ENCODE data around the gene SLC30A7.
"Not testable (repeated sequence)": the region's sequence is repeated elsewhere in the genome, so short reads cannot be mapped to it uniquely, and the experiment has no call there.

SLC30A7 gene

DNA sequence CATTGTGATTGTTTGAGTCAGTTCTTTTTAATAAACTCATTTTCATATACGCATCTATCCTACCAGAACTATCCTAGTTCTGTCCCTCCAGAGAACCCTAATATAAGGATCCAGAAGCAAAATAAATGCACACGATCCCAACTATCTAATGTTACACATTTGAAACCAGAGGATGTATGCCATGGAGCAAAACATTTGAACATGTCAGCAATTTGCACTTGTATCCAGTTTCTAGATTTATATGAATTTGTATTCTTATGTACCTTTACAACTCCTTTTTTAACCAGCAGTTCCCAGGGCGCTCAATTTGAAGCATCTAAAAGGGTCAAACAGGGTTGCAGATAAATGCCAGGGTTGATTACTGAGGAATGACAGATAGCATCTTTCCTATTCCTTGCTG is 3.3 kb upstream of the SLC30A7 start:
- DNase-seq: no peak

GRCh38 chr1:100893718-100894117 is 2.2 kb upstream of the SLC30A7 start:
- no peak for DNase-seq

- DNase-seq: peak; percentile 67
These were observed 1.0 kb upstream of the SLC30A7 start, which contains the start of gene EXTL2 for GRCh38 chr1:100894603-100895539. Gene EXTL2, minus strand, starts transcription at chr1:100894842. Its CDS starts 6,085 bp downstream, at chr1:100888757.

DNA sequence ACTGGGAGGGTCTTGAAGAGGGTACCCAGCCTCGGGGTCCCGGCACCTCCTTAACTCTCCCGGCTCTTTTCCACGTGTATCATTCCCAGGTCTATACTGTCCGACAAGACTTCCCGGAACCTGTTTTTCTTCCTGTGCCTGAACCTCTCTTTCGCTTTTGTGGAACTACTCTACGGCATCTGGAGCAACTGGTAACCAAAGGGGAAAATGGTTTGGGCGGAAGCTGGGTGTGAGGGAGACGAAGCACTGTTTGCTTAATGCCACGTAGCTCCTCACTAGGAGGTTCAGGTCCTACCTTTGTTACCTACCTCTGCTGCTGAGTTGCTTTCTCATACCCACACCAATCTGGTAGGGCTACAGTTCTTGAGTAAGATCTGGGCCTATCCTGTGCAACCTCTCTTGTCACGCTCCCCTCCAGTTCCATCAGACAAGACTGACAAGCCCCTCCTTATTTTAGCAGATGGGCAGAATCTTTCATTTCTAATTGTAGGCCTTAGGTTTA is 642 bp downstream of the SLC30A7 start:
- DNase-seq: peak; percentile 65

- no peak for DNase-seq
These were observed 6.5 kb downstream of the SLC30A7 start for GRCh38 chr1:100902365-100902764.

- DNase-seq: no peak
These were observed 7.9 kb downstream of the SLC30A7 start for GRCh38 chr1:100903777-100904176.

GRCh38 chr1:100904528-100904927 is 8.6 kb downstream of the SLC30A7 start:
- no peak for DNase-seq

- DNase-seq: no peak
These were observed 9.3 kb downstream of the SLC30A7 start for GRCh38 chr1:100905181-100905580.

DNA sequence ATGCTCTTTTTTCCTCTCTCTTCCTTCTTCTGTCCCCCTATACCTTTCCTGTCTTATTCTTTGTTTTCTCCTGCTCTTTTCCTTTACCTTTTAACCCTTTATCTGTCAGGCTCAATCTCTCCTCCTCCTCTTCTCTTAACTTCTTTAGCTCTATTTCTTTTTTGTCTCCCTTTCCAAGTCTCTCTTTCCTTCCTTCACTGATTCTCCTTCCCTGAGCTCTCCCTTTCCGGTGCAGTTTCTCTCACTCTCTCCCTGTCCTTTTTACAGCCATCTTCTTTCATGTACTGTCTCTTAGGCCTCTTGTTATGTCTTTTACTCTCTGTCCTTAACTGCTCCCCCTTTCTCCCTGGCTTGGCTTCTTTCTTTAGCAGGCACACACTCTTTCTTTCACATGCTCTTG is 12.0 kb downstream of the SLC30A7 start:
- DNase-seq: no peak

DNA sequence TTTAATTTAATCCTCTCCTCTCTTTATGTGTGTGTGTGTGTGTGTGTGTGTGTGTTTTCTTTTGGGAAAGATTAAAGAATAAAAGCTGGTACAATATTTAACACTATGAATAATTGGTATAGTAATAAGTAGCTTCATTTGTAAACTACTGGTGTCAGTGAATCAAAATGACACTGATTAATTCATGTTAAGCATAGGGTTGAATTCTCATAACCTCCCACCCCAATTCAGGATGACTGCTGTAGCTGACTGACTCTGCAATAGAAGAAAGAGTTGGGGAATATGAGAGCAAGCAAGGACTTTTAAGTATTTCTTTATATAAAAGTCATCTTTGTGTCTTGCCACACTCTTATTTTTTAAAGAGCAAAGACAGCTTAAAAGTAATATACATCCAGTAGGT is 13.1 kb downstream of the SLC30A7 start:
- no peak for DNase-seq

GRCh38 chr1:100912019-100912418 is 16.1 kb downstream of the SLC30A7 start:
- no peak for DNase-seq

DNA sequence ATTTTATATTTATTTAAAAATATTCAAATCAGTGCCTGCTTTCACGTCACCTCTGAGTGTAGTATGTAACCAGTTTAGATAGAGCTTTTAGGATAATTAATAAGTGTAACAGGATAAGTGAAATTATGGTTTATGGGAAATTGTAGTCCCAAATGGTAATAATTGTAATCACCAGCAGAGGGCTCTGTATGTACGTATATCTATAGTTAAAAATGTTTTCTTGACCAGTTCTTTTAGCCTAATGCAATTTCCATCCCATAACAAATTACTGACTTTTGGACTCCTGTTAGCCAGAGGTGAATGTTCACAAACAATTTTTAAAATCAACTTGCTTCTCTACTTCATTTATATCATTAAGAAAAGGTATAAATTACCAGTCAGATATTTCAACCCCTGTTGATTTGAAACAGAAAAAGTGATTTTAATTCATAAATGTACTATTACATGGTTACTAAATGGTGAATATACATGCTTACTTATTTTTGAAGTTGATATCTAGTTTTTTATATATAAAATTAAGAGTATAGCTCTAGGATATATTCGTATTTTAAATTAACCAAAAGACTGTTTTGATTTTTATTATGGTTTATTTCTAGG is 25.3 kb downstream of the SLC30A7 start:
- DNase-seq: no peak

DNA sequence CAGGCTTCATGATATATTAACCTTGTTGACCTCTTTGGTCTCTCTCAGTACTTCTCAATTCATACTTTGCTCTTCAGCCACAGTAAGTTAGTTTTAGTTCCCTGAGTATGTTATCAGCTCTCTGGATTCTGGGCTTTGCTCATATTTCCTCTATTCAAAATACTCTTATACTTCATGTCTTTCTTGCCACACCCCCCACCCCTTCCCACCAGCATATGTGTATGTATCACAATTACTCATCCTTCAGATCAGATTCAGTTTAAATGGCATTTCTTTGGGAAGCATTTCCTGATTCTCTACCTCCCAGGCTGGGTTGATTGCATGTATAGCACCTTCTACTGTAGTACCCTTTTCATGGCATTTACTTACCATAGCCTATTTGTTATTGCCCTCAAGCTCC is 28.3 kb downstream of the SLC30A7 start:
- DNase-seq: peak; percentile 6

- no peak for DNase-seq
These were observed 29.1 kb downstream of the SLC30A7 start for GRCh38 chr1:100924991-100925390.

DNA sequence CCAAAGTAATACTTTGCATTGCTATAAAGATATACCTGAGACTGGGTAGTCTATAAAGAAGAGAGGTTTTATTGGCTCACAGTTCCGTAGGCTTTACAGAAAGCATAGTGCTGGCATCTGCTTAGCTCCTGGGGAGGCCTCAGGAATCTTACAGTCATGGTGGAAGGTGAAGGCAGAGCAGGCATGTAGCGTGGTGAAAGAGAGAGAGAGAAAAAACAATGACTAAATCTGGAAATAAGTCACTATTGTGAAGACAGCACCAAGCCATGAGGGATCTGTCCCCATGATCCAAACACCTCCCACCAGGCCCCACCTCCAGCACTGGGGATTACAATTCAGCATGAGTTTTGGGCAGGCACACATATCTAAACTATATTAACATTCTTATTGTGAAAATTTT is 30.4 kb downstream of the SLC30A7 start:
- DNase-seq: peak; percentile 4

- DNase-seq: peak; percentile 42
These were observed 31.4 kb downstream of the SLC30A7 start for GRCh38 chr1:100927276-100927675.

DNA sequence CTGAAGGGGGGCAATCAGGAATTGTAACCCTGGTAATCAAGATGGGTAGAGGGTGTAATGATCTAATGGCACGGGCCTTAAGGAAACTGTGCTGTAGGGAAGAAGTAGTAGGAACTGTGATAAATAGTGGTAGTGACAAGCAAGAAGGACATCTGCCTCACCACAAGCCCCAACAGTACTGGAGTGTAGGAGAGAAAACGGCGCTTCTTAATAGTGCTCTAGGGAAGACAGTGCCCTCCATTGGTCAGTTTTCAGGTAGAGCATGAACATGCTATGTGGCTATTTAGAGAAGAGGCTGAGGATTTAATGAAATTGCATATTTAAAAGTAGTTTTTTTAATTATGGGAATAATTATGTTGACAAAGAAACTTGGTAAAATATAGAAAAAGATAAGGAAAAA is 32.2 kb downstream of the SLC30A7 start:
- no peak for DNase-seq

- DNase-seq: no peak
These were observed 34.6 kb downstream of the SLC30A7 start for GRCh38 chr1:100930494-100930893.

GRCh38 chr1:100931716-100932115 is 35.8 kb downstream of the SLC30A7 start:
- no peak for DNase-seq

GRCh38 chr1:100933555-100933954 is 37.7 kb downstream of the SLC30A7 start:
- not testable (repeated sequence) for DNase-seq

DNA sequence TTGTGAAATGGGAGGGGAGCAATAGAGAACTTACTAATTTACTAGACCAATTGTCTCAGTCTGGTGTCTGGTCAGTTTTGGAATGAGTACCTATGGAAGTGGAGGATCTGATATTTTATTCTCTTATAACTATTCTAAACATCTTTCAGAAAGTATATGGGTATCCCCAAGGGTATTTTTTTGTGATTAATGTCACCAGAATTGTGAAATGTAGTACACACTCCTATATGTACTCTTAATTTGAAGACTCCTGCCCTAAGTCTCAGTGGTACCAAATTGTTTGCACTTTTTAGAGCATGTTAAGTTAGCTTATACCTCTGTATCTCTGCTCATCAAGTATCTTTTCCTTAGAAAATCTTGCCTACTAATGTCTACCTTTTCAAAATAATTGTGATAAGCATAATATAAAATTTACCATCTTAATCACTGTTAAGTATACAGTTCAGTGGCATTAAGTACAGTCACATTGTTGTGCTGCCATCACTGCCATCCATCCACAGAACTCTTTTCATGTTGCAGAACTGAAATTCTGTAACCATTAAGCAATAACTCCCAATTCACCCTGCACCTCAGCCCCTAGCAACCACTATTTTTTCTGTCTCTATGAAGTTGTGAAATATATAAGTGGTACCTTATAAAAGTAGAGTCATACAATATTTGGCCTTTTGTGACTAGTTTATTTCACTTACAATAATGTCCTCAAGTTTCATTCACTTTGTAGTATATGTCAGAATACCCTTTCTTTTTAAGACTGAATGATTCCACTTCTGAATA is 40.5 kb downstream of the SLC30A7 start:
- DNase-seq: no peak

- DNase-seq: peak; percentile 59
These were observed 45.2 kb downstream of the SLC30A7 start for GRCh38 chr1:100941098-100941527.

GRCh38 chr1:100941580-100942216 is 45.8 kb downstream of the SLC30A7 start:
- DNase-seq: peak; percentile 3

All from stimulated activated CD4-positive, alpha-beta T cell treated with anti-CD3 and anti-CD28 coated beads, Interleukin-1b, Interleukin-23, amount 100 ng/mL, for 48 hours (primary cell).